NCI-H2107 treated with DMSO at 0.1 percent for 48 hours (cell line): ENCODE data around the gene WDR77.

Source experiments
- DNase-seq: peaks from one replicate; lab custom pipeline; 2025; ENCODE audit not compliant: unreplicated experiment; lab: John Stamatoyannopoulos, UW

Gene WDR77

GRCh38 chr1:111448918-111449702 is at the start of gene WDR77, which contains the start of gene ATP5PB:
Gene WDR77, minus strand, starts transcription at chr1:111449256. Its CDS starts 87 bp downstream, at chr1:111449169.
Gene ATP5PB, plus strand, starts transcription at chr1:111449464. Its CDS starts 78 bp downstream, at chr1:111449542.
- peak; percentile 99 for DNase-seq

DNA sequence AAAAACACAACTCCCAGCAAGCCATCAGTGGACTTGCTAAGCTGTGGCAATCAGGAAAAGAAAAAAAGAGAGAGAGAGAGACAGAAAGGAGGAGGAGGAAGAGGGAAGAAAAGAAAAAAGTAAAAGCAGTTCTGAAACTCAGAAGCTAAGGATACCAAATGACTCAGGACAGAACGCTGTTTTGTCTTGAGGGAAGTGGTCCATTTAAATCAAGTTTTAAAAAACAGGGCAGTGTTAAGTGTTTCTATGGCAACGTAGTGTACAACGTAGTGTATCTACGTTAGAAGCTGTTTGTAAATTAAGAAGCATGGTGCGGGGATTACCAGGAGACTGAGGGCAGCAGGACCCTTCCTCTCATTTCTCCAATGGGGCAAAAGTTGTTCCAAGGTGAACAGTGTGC is 48.5 kb upstream of the WDR77 start:
- no peak for DNase-seq

DNA sequence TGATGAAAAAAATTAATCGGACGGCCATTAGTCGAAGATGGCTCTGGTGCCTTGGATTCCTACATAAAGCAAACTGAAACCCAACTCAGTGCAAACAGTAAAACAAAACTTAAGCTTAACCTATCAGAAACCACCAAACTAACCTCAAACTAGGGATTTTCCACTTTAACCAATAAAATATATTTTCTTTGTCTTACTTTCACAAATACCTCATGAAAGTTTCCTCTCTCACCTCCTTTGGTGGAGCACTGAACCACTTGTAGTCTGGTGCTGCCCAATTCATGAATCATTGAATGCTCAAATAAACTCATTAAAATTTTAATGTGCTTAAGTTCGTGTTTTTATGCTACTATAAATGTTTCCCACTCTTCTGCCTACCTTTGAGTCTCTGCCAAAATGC is 47.3 kb upstream of the WDR77 start:
- DNase-seq = no peak

- no peak for DNase-seq
These were observed 42.0 kb upstream of the WDR77 start for GRCh38 chr1:111491070-111491469.

GRCh38 chr1:111490220-111490619 is 41.2 kb upstream of the WDR77 start:
- DNase-seq = no peak

GRCh38 chr1:111489604-111490003 is 40.5 kb upstream of the WDR77 start:
- DNase-seq = no peak

DNA sequence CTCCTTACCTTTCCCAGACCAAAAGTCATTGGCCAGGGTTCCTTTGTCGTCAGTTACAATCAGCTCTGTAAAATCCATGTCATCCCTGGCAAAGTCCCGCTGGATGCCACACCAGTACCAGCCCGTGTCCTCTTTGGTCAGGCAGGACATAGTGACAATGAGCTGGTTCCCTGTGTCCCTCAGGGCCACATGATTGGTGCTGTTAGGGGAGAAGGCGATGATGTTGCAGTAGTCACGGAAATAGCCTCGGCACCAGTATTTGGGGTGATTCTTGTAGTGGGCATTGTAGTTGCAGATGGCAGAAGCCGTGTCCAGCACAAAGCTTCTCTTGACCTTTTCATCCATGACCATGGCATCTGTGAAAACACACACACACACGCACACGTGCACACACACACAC is 39.6 kb upstream of the WDR77 start:
- no peak for DNase-seq

DNA sequence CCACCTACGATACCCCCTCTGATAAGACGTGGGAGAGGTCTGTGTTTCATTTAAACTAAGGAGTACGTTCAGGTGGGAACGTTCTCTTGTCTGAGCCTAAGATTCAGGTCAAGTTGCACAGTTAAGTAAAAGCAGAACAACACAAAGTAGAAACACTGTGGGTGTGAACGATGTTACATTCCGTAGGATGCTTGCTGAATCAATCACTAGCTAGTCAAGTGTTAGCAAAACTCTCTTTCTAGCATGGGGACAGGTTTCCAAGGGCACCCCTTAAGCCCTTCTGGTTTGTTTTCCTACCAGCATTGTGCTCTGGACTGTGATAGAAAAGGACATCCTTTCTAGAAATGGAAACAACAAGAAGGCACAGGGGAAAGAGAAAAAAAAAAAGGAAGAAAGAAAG is 38.1 kb upstream of the WDR77 start:
- DNase-seq = no peak

GRCh38 chr1:111486431-111486830 is 37.4 kb upstream of the WDR77 start:
- DNase-seq = no peak

- no peak for DNase-seq
These were observed 35.5 kb upstream of the WDR77 start for GRCh38 chr1:111484391-111485026.

- DNase-seq = no peak
These were observed 34.8 kb upstream of the WDR77 start for GRCh38 chr1:111483876-111484275.

DNA sequence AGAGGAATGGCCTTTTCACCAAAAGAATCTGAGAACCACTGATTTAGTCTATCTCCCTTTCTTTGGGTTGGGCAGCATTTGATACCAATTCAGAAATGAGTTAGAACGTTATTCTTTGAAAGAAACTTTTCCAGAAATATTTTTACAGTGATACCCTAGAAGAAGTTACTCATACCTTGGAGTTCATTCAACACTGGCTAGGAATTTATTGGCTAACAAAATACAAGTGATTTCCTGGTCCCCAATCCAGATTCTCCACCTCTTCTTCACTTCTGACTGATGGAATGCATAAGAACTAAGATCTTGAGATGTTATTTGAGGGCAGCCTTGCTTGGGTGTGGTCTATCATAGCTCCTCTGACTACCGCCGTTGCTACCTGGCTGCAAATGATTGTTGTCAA is 34.1 kb upstream of the WDR77 start:
- no peak for DNase-seq

GRCh38 chr1:111481387-111482221 is 32.5 kb upstream of the WDR77 start:
- DNase-seq = peak; percentile 72

DNA sequence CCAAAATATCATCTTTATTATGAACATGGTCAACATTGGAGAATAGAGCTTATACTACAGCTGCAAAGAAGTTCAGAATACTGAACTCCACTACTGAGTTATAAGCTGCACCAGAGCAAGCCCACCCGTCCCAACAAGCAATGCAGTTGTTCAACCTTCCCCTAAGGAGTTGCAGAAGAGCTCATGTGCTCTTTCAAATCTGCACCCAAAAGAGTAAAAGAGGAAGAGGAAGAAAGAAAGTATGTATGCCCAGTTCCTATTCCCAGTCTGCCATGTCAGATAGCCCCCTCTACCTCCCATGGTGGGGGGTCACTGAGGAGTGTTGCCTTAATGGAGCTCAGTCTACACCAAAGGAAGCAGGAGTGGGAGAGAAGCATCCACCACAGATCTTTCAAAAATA is 31.6 kb upstream of the WDR77 start:
- no peak for DNase-seq

GRCh38 chr1:111476761-111477309 is 27.8 kb upstream of the WDR77 start:
- DNase-seq = no peak

DNA sequence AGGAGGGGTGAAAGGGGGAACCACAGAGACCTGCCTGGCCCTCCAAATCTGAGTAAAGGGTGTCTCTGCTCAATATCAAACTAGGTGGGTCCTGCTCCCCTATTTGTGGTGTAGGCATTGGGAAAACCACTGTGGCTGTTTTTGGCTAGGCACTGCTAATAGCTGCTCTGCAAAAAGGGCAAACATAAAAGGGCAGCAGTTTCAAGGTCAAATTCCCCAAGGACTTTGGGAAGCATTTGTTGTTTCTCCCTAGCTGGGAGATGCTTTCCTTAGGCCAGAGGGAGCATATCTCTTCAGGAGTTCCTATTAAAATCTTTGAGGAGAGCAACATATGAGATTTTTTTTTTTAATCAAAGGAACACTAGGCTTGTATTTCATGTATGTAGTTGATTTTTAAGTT is 27.2 kb upstream of the WDR77 start:
- no peak for DNase-seq

DNA sequence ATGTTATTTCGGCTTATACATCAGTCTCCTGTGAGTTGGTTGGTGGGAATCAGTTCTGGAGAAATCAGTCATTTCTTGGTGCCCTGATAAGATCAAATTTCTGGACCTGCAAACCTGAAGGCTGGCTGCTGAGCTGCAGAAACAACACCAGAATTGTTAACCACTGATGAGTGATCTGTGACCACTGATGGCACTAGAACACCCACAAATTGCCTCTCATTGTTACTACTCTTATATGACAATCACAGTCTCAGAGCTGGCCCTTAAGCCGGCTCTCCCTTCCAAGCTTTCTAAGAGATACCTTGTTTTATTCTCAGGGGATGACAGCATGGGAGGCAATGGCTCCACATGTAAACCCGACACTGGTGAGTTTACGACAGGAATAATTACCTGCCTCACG is 26.6 kb upstream of the WDR77 start:
- peak; percentile 85 for DNase-seq

- no peak for DNase-seq
These were observed 25.5 kb upstream of the WDR77 start for GRCh38 chr1:111474521-111474920.

DNA sequence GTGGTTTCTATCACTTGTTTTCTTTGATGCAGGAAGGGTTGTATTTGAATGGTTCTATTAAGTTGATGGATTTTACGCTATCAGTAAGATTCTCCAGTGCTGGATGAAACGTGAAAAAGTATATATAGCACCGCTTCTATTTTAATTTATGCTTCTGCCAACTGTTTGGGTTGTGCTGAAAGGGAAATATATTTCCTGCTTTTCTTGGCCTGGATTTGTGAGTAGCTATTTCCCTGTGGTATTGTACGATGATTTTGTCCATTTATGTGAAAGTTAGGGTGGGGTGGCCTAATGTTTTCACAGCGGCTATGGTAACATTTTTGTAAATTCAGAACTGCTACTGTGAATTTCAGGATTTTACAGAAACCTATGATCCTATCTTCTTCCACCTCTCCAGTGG is 25.1 kb upstream of the WDR77 start:
- DNase-seq = no peak

- no peak for DNase-seq
These were observed 22.5 kb upstream of the WDR77 start for GRCh38 chr1:111471538-111471937.

GRCh38 chr1:111471012-111471411 is 22.0 kb upstream of the WDR77 start:
- DNase-seq = no peak
